Liver (tissue), 9 donors: ENCODE data around the gene CAMSAP1. TPM values are rescaled to one million over a fixed set of nuclear protein-coding genes. Genes with fewer than 3 reads are reported as not detected.

Experiments
- DNase-seq: peaks from one replicate; pipeline ENCODE4 v3.0.0-alpha.2; 2017; ENCODE audit warnings: low spot score
- H3K27ac ChIP-seq, 2 donors: one replicate each; pipeline ENCODE4 v1.7.0; 2013; ENCODE audit warnings: inconsistent platforms in 2 of 2, low read length in 2 of 2, control low read depth in 1 of 2, low read depth in 1 of 2, mild to moderate bottlenecking in 1 of 2
- H3K27me3 ChIP-seq, 4 donors: one replicate each; pipeline versions ENCODE4 v1.6.1 to v1.7.0; 2013; ENCODE audit warnings: low read length in 3 of 4, inconsistent platforms in 1 of 4, mild to moderate bottlenecking in 1 of 4, moderate library complexity in 1 of 4; ENCODE audit not compliant: control insufficient read depth in 4 of 4, insufficient read depth in 4 of 4
- H3K36me3 ChIP-seq, 4 donors: one replicate each; pipeline versions ENCODE4 v1.6.1 to v1.7.0; 2013; ENCODE audit warnings: low read length in 3 of 4, mild to moderate bottlenecking in 3 of 4, low read depth in 1 of 4, moderate library complexity in 1 of 4; ENCODE audit not compliant: control insufficient read depth in 4 of 4, insufficient read depth in 3 of 4
- H3K4me1 ChIP-seq, 4 donors: one replicate each; pipeline versions ENCODE4 v1.6.1 to v1.7.0; 2013; ENCODE audit warnings: low read length in 3 of 4, mild to moderate bottlenecking in 3 of 4, moderate library complexity in 1 of 4; ENCODE audit not compliant: control insufficient read depth in 4 of 4, insufficient read depth in 4 of 4
- H3K4me3 ChIP-seq, 3 donors: one replicate each; pipeline versions ENCODE4 v1.6.1 to v1.7.0; 2013; ENCODE audit warnings: low read length in 3 of 3, control low read depth in 1 of 3, low read depth in 1 of 3, mild to moderate bottlenecking in 1 of 3
- H3K9ac ChIP-seq, 2 donors: one replicate each; pipeline ENCODE4 v1.7.0; 2013; ENCODE audit warnings: low read length in 2 of 2, mild to moderate bottlenecking in 2 of 2, moderate library complexity in 2 of 2, control low read depth in 1 of 2, low read depth in 1 of 2
- H3K9me3 ChIP-seq, 4 donors: one replicate each; pipeline versions ENCODE4 v1.6.1 to v1.7.0; 2013; ENCODE audit warnings: low read length in 3 of 4; ENCODE audit not compliant: control insufficient read depth in 4 of 4
- ATF3 ChIP-seq: IDR thresholded peaks from 2 replicates; pipeline ENCODE4 v1.6.1; 2016; ENCODE audit warnings: antibody characterized with exemption
- CTCF ChIP-seq: fragments of 150-350 bp; IDR thresholded peaks from 2 replicates; pipeline ENCODE4 v1.5.1; 2017; ENCODE audit warnings: improper control_type of control experiment, low read depth, low read length; ENCODE audit not compliant: missing input control
- EGR1 ChIP-seq, 2 donors: IDR thresholded peaks; 2 replicates each; pipeline ENCODE4 v1.6.1; 2016 to 2018; ENCODE audit warnings: antibody characterized with exemption in 2 of 2, low read depth in 2 of 2
- FOXA1 ChIP-seq: IDR thresholded peaks from 2 replicates; pipeline ENCODE4 v1.6.1; 2016; ENCODE audit warnings: antibody characterized with exemption
- FOXA2 ChIP-seq: IDR thresholded peaks from 2 replicates; pipeline ENCODE4 v1.6.1; 2016; ENCODE audit warnings: antibody characterized with exemption
- GABPA ChIP-seq, 2 donors: IDR thresholded peaks in 1 of 2; conservative IDR thresholded peaks in 1 of 2; 2 replicates each; pipeline ENCODE4 v1.6.1; 2016; ENCODE audit warnings: antibody characterized with exemption in 2 of 2, mild to moderate bottlenecking in 1 of 2, moderate library complexity in 1 of 2
- HNF4A ChIP-seq, 2 donors: conservative IDR thresholded peaks; 2 replicates each; pipeline ENCODE4 v1.6.1; 2016; ENCODE audit warnings: antibody characterized with exemption in 2 of 2, mild to moderate bottlenecking in 2 of 2
- HNF4G ChIP-seq: IDR thresholded peaks from 2 replicates; pipeline ENCODE4 v1.6.1; 2016; ENCODE audit warnings: antibody characterized with exemption
- JUND ChIP-seq, 2 donors: IDR thresholded peaks; 2 replicates each; pipeline ENCODE4 v1.6.1; 2016; ENCODE audit warnings: antibody characterized with exemption in 2 of 2
- MAX ChIP-seq: IDR thresholded peaks from 2 replicates; pipeline ENCODE4 v1.6.1; 2016; ENCODE audit warnings: antibody characterized with exemption
- NR2F2 ChIP-seq: IDR thresholded peaks from 2 replicates; pipeline ENCODE4 v1.6.1; 2016; ENCODE audit warnings: antibody characterized with exemption
- RAD21 ChIP-seq, 2 donors: IDR thresholded peaks; 2 replicates each; pipeline ENCODE4 v1.6.1; 2016; ENCODE audit warnings: antibody characterized with exemption in 2 of 2, mild to moderate bottlenecking in 2 of 2
- REST ChIP-seq: IDR thresholded peaks from 2 replicates; pipeline ENCODE4 v1.6.1; 2016; ENCODE audit warnings: antibody characterized with exemption, mild to moderate bottlenecking
- RXRA ChIP-seq, 2 donors: IDR thresholded peaks; 2 replicates each; pipeline ENCODE4 v1.6.1; 2017 to 2018; ENCODE audit warnings: antibody characterized with exemption in 2 of 2, mild to moderate bottlenecking in 1 of 2
- SP1 ChIP-seq: IDR thresholded peaks from 2 replicates; pipeline ENCODE4 v1.6.1; 2018; ENCODE audit warnings: antibody characterized with exemption, mild to moderate bottlenecking
- TAF1 ChIP-seq: conservative IDR thresholded peaks from 2 replicates; pipeline ENCODE4 v1.6.1; 2016; ENCODE audit warnings: antibody characterized with exemption, mild to moderate bottlenecking
- YY1 ChIP-seq: IDR thresholded peaks from 2 replicates; pipeline ENCODE4 v1.6.1; 2016; ENCODE audit warnings: antibody characterized with exemption, mild to moderate bottlenecking
- ZBTB33 ChIP-seq: IDR thresholded peaks from 2 replicates; pipeline ENCODE4 v1.6.1; 2016; ENCODE audit warnings: antibody characterized with exemption
- WGBS: extraction: QIAGEN DNeasy Blood & Tissue Kit; methylation state at CpG from one replicate; pipeline ENCODE4 v1.1.7; 2013; 5-methylcytosine and 5-hydroxymethylcytosine counted together
- polyA plus RNA-seq, 2 donors: library from polyadenylated mRNA; stranded (reverse) in 1 of 2; unstranded in 1 of 2; fragments of 200-250 nt in 1 of 2; fragments of >200 nt in 1 of 2; fragmentation: Nextera tagmentation in 1 of 2; extraction: Ambion mirVana in 1 of 2; gene quantifications; one replicate each; pipeline versions ENCODE4 v1.2.1 to v1.2.3, GENCODE V29; 2013 to 2015
- total RNA-seq, 2 donors: library from RNA; depleted of rRNA; stranded (reverse); fragments of >200 nt; gene quantifications; one replicate each; pipeline ENCODE4 v1.2.3, GENCODE V29; 2014
- donor health status: healthy.
- donor health status: healthy.
- donor health status: healthy.
- donor health status: healthy.
- donor health status: healthy.

CAMSAP1 gene
- total and polyA plus RNA-seq, 4 donors, result 0.97 to 6.4 (median 5.1) TPM

GRCh38 chr9:135787317-135787716 lies 120.0 kb downstream of the CAMSAP1 start (continued):
- TF ChIP-seq JUND (IDR thresholded peaks at IDR 0.05), result no peak

GRCh38 chr9:135786146-135786690 lies 121.1 kb downstream of the CAMSAP1 start:
- 84% methylated on average over 44 of the region's 44 CpGs for WGBS
- no peak overlapping the region for H3K9ac ChIP-seq
- no peaks in the 10 kb centered on the region for H3K9me3 ChIP-seq
- H3K4me1 ChIP-seq, result no peaks in the 10 kb centered on the region
- H3K27me3 ChIP-seq, result no peaks in the 10 kb centered on the region
- H3K4me3 ChIP-seq, result no peak overlapping the region
- H3K36me3 ChIP-seq, result no peaks in the 10 kb centered on the region
- no peak overlapping the region for H3K27ac ChIP-seq
- no peak for DNase-seq
- TF ChIP-seq GABPA (IDR thresholded peaks at IDR 0.05 in 1 of 2, conservative IDR thresholded peaks at IDR 0.05 in 1 of 2), result no peak
- no peak for TF ChIP-seq ATF3
- TF ChIP-seq YY1, result no peak
- no peak for TF ChIP-seq MAX
- TF ChIP-seq EGR1 (IDR thresholded peaks at IDR 0.05; ENCODE audit: low read depth in 2 of 2), result no peak
- TF ChIP-seq CTCF, result no peak
- no peak for TF ChIP-seq NR2F2
- no peak for TF ChIP-seq JUND (IDR thresholded peaks at IDR 0.05)
- TF ChIP-seq ZBTB33, result no peak
- no peak for TF ChIP-seq TAF1
- TF ChIP-seq FOXA2, result no peak
- no peak for TF ChIP-seq FOXA1
- no peak for TF ChIP-seq SP1
- no peak for TF ChIP-seq RAD21 (IDR thresholded peaks at IDR 0.05)
- no peak for TF ChIP-seq RXRA (IDR thresholded peaks at IDR 0.05)
- TF ChIP-seq HNF4G, result no peak
- no peak for TF ChIP-seq HNF4A (conservative IDR thresholded peaks at IDR 0.05)
- TF ChIP-seq REST, result no peak
